Ecto neural progenitor cell (in vitro differentiated cells): ENCODE results near the gene KRT9.
"Not testable (repeated sequence)": the region's sequence is repeated elsewhere in the genome, so short reads cannot be mapped to it uniquely, and the experiment has no call there.

Experiments
- DNase-seq: peaks from one replicate; pipeline ENCODE4 v3.0.0-alpha.2; 2018; ENCODE audit warnings: low spot score

Gene KRT9

GRCh38 chr17:41571561-41572434 lies at the start of gene KRT9:
KRT9 (minus strand) TSS chr17:41572059; CDS start chr17:41571992, 67 bp downstream.
- DNase-seq = no peak

- DNase-seq = not testable (repeated sequence)
These were observed 49.6 kb upstream of the KRT9 start for GRCh38 chr17:41621435-41621817.

GRCh38 chr17:41620583-41621434 lies 49.0 kb upstream of the KRT9 start:
- DNase-seq = no peak

- DNase-seq = not testable (repeated sequence)
These were observed 48.2 kb upstream of the KRT9 start for GRCh38 chr17:41619927-41620582.

- DNase-seq = no peak
These were observed 47.4 kb upstream of the KRT9 start for GRCh38 chr17:41619036-41619926.

- DNase-seq = no peak
These were observed 46.6 kb upstream of the KRT9 start for GRCh38 chr17:41618341-41619035.

- no peak for DNase-seq
These were observed 45.8 kb upstream of the KRT9 start for GRCh38 chr17:41617698-41618097.

- no peak for DNase-seq
These were observed 45.3 kb upstream of the KRT9 start for GRCh38 chr17:41617136-41617535.

GRCh38 chr17:41616486-41616885 lies 44.6 kb upstream of the KRT9 start:
- not testable (repeated sequence) for DNase-seq

GRCh38 chr17:41615454-41615853 lies 43.6 kb upstream of the KRT9 start:
- no peak for DNase-seq

GRCh38 chr17:41614767-41615166 lies 42.9 kb upstream of the KRT9 start:
- not testable (repeated sequence) for DNase-seq

GRCh38 chr17:41614098-41614497 lies 42.2 kb upstream of the KRT9 start:
- no peak for DNase-seq

GRCh38 chr17:41613277-41614082 lies 41.6 kb upstream of the KRT9 start:
- DNase-seq = no peak

- not testable (repeated sequence) for DNase-seq
These were observed 40.7 kb upstream of the KRT9 start, which contains the start of gene KRT16 for GRCh38 chr17:41612376-41613160. KRT16 (minus strand) TSS chr17:41612767; CDS start chr17:41612688, 79 bp downstream.

- no peak for DNase-seq
These were observed 39.2 kb upstream of the KRT9 start for GRCh38 chr17:41610965-41611640.

GRCh38 chr17:41610061-41610517 lies 38.2 kb upstream of the KRT9 start:
- DNase-seq = peak; percentile 85

- DNase-seq = not testable (repeated sequence)
These were observed 35.1 kb upstream of the KRT9 start for GRCh38 chr17:41606930-41607329.

- DNase-seq = no peak
These were observed 30.7 kb upstream of the KRT9 start for GRCh38 chr17:41602524-41602923.
